PC-9 (cell line): Measurements from ENCODE around the gene ZNF652. TPM values are rescaled to one million over a fixed set of nuclear protein-coding genes. Genes with fewer than 3 reads are reported as not detected.

ENCODE experiments used
- BruUV-seq: library from RNA; stranded (reverse); fragments of 400-500 nt; replicated peaks from 2 replicates; lab custom pipeline; 2021; lab: Mats Ljungman, UMichigan
- CTCF ChIA-PET: fragments of 300-600 bp; sonication (Branson Sonifier 250); formaldehyde crosslinking; loops from one replicate; lab custom pipeline; 2022; ENCODE audit warnings: antibody characterized with exemption; lab: Charles Lee
- POLR2A ChIA-PET: fragments of 300-600 bp; sonication (Branson Sonifier 250); formaldehyde crosslinking; loops from one replicate; lab custom pipeline; 2022; ENCODE audit warnings: antibody characterized with exemption; ENCODE audit not compliant: unreplicated experiment; lab: Charles Lee
- DNase-seq, 2 experiments: peaks; one replicate each; pipeline versions ENCODE4 v3.0.0 to v3.0.0-alpha.2; 2015 to 2022; ENCODE audit warnings: mixed read lengths in 1 of 2
- H2AFZ ChIP-seq: fragments of 200-600 bp; sonication (generic); 2 replicates; pipeline ENCODE4 v1.8.1; 2017; ENCODE audit warnings: antibody characterized with exemption
- H3F3A ChIP-seq: fragments of 200-600 bp; sonication (generic); 2 replicates; pipeline ENCODE4 v1.8.1; 2017; ENCODE audit warnings: antibody characterized with exemption, mild to moderate bottlenecking, low read depth; ENCODE audit not compliant: insufficient read depth
- H3K27ac ChIP-seq: fragments of 200-600 bp; sonication (generic); 2 replicates; pipeline ENCODE4 v1.6.1; 2016; ENCODE audit warnings: mixed run types
- H3K27me3 ChIP-seq: fragments of 200-600 bp; sonication (generic); 2 replicates; pipeline ENCODE4 v1.6.1; 2016; ENCODE audit warnings: low read depth, mixed run types; ENCODE audit not compliant: insufficient read depth
- H3K36me3 ChIP-seq: fragments of 200-600 bp; sonication (generic); 2 replicates; pipeline ENCODE4 v1.6.1; 2016; ENCODE audit warnings: low read depth, mixed run types
- H3K4me1 ChIP-seq: fragments of 200-600 bp; sonication (generic); replicated peaks from 2 replicates; pipeline ENCODE4 v1.6.1; 2016; ENCODE audit warnings: mixed run types; ENCODE audit not compliant: insufficient read depth
- H3K4me2 ChIP-seq: fragments of 200-600 bp; sonication (generic); 2 replicates; pipeline ENCODE4 v1.6.1; 2017; ENCODE audit warnings: mixed run types
- H3K4me3 ChIP-seq: fragments of 200-600 bp; sonication (generic); 2 replicates; pipeline ENCODE4 v1.6.1; 2016; ENCODE audit warnings: mixed run types
- H3K79me2 ChIP-seq: fragments of 200-600 bp; sonication (generic); 2 replicates; pipeline ENCODE4 v1.6.1; 2017; ENCODE audit warnings: low read depth, mixed run types
- H3K9me2 ChIP-seq: fragments of 200-600 bp; sonication (generic); 2 replicates; pipeline ENCODE4 v1.8.1; 2017; ENCODE audit warnings: mild to moderate bottlenecking; ENCODE audit not compliant: insufficient read depth
- H3K9me3 ChIP-seq: fragments of 200-600 bp; sonication (generic); 2 replicates; pipeline ENCODE4 v1.8.1; 2016; ENCODE audit warnings: low read depth; ENCODE audit not compliant: insufficient read depth
- H4K20me1 ChIP-seq: fragments of 200-600 bp; sonication (generic); 2 replicates; pipeline ENCODE4 v1.8.1; 2017; ENCODE audit not compliant: insufficient read depth
- CTCF ChIP-seq: fragments of 200-600 bp; sonication (generic); conservative IDR thresholded peaks from 2 replicates; pipeline ENCODE4 v1.6.1; 2017; ENCODE audit warnings: mixed run types, antibody characterized with exemption, mild to moderate bottlenecking, moderate library complexity
- EZH2 ChIP-seq: fragments of 200-600 bp; sonication (generic); IDR thresholded peaks from 2 replicates; pipeline ENCODE4 v1.8.0; 2017; ENCODE audit warnings: antibody characterized with exemption, low read depth
- intact Hi-C: fragments of 100-400 bp; cut with micrococcal nuclease; formaldehyde crosslinking; loops from one replicate; pipeline ENCODE4 v1.10.0; 2022; ENCODE audit not compliant: unreplicated experiment
- total RNA-seq: library from RNA; stranded (reverse); gene quantifications from 2 replicates; pipeline ENCODE4 v1.2.3, GENCODE V29; 2021

The ZNF652 gene
- total RNA-seq, 1 experiment from 2014 or later, result 49.8 TPM

GRCh38 chr17:49373115-49373514, 11.1 kb upstream of the ZNF652 start:
- Histone ChIP-seq H3F3A (no peaks in the 10 kb centered on the region), H3K9me2 (no peaks in the 10 kb centered on the region), H3K4me2 (no peak overlapping the region), H3K27me3 (no peaks in the 10 kb centered on the region), H3K4me1 (no peaks in the 10 kb centered on the region), H3K79me2 (no peaks in the 10 kb centered on the region), H4K20me1 (no peaks in the 10 kb centered on the region), H2AFZ (no peak overlapping the region), H3K27ac (no peak overlapping the region), H3K9me3 (peaks cover 5% of the 10 kb centered on the region; the same call in 1 of the 2 replicates), H3K36me3 (no peaks in the 10 kb centered on the region), H3K4me3 (no peak overlapping the region)
- ChIA-PET CTCF (no interaction called here), POLR2A (no interaction called here)
- intact Hi-C loops, result no loop called here
- TF ChIP-seq CTCF (no peak), EZH2 (no peak)
- no peak for DNase-seq
- BruUV-seq, result no TSS peak

GRCh38 chr17:49372425-49372824, 10.4 kb upstream of the ZNF652 start:
- Histone ChIP-seq H3K9me2 (no peaks in the 10 kb centered on the region), H3K9me3 (no peaks in the 10 kb centered on the region), H3K36me3 (no peaks in the 10 kb centered on the region), H4K20me1 (no peaks in the 10 kb centered on the region), H3K27ac (no peak overlapping the region), H3K79me2 (no peaks in the 10 kb centered on the region), H3K27me3 (no peaks in the 10 kb centered on the region), H2AFZ (no peak overlapping the region), H3K4me2 (no peak overlapping the region), H3F3A (no peaks in the 10 kb centered on the region), H3K4me3 (no peak overlapping the region), H3K4me1 (no peaks in the 10 kb centered on the region)
- DNase-seq, result no peak
- no TSS peak for BruUV-seq
- TF ChIP-seq EZH2 (no peak), CTCF (no peak)
- ChIA-PET CTCF (no interaction called here), POLR2A (no interaction called here)
- intact Hi-C loops, result no loop called here

- no peaks in the 10 kb centered on the region for H3K9me2 ChIP-seq
- H3K27ac ChIP-seq, result no peak overlapping the region
- intact Hi-C loops, result no loop called here
- H2AFZ ChIP-seq, result no peak overlapping the region
- no peaks in the 10 kb centered on the region for H3K36me3 ChIP-seq
- H3K4me3 ChIP-seq, result no peak overlapping the region
- no peaks in the 10 kb centered on the region for H4K20me1 ChIP-seq
- no peak overlapping the region for H3K4me2 ChIP-seq
- ChIA-PET POLR2A (no interaction called here), CTCF (interaction anchor here (0.6 kb wide), 1 partner anchor 1045 kb away, joined by 4 read pairs; no protein-coding TSS in a partner anchor)
- no peaks in the 10 kb centered on the region for H3K79me2 ChIP-seq
- no peaks in the 10 kb centered on the region for H3K27me3 ChIP-seq
- H3K4me1 ChIP-seq, result no peaks in the 10 kb centered on the region
- H3K9me3 ChIP-seq, result no peaks in the 10 kb centered on the region
- no TSS peak for BruUV-seq
- no peak for TF ChIP-seq CTCF
- TF ChIP-seq EZH2, result no peak
- no peaks in the 10 kb centered on the region for H3F3A ChIP-seq
- no peak for DNase-seq
Observed at GRCh38 chr17:49370971-49371834, 9.2 kb upstream of the ZNF652 start.
